A673 (cell line): Measurements from ENCODE around the gene EEFSEC. TPM values are rescaled to one million over a fixed set of nuclear protein-coding genes. Genes with fewer than 3 reads are reported as not detected.

Experiments
- BruUV-seq: library from RNA; stranded (reverse); fragments of 400-500 nt; replicated peaks from 2 replicates; lab custom pipeline; 2021; lab: Mats Ljungman, UMichigan
- CTCF ChIA-PET: fragments of 300-600 bp; sonication (Branson Sonifier 250); formaldehyde crosslinking; loops from one replicate; lab custom pipeline; 2022; ENCODE audit warnings: antibody characterized with exemption; lab: Charles Lee
- POLR2A ChIA-PET: fragments of 300-600 bp; sonication (Branson Sonifier 250); formaldehyde crosslinking; loops from one replicate; lab custom pipeline; 2022; ENCODE audit warnings: antibody characterized with exemption; ENCODE audit not compliant: low non-redundant PET; lab: Charles Lee
- DNase-seq: peaks from one replicate; pipeline ENCODE4 v3.0.0-alpha.2; 2015; ENCODE audit warnings: low spot score
- H3K27ac ChIP-seq: fragments of 200-600 bp; sonication (generic); 2 replicates; pipeline ENCODE4 v1.5.1; 2016; ENCODE audit warnings: mixed run types, low read depth, mild to moderate bottlenecking, mixed read lengths, antibody characterized with exemption, low read length; ENCODE audit not compliant: poor library complexity, severe bottlenecking
- H3K27me3 ChIP-seq: fragments of 200-600 bp; sonication (generic); replicated peaks from 2 replicates; pipeline ENCODE4 v1.6.1; 2017; ENCODE audit warnings: mixed run types, low read depth, mild to moderate bottlenecking, mixed read lengths, antibody characterized with exemption, low read length; ENCODE audit not compliant: insufficient read depth, poor library complexity
- H3K36me3 ChIP-seq: fragments of 200-600 bp; sonication (generic); 2 replicates; pipeline ENCODE4 v1.6.1; 2016; ENCODE audit warnings: mixed run types, mild to moderate bottlenecking, mixed read lengths, antibody characterized with exemption, low read length; ENCODE audit not compliant: insufficient read depth, poor library complexity, severe bottlenecking
- H3K4me1 ChIP-seq: fragments of 200-600 bp; sonication (generic); 2 replicates; pipeline ENCODE4 v1.6.1; 2017; ENCODE audit warnings: mixed run types, mild to moderate bottlenecking, mixed read lengths, antibody characterized with exemption, low read length; ENCODE audit not compliant: insufficient read depth, poor library complexity, severe bottlenecking
- H3K4me3 ChIP-seq: fragments of 200-600 bp; sonication (generic); 2 replicates; pipeline ENCODE4 v1.5.1; 2016; ENCODE audit warnings: low read depth, mixed run types, mild to moderate bottlenecking, mixed read lengths, low read length; ENCODE audit not compliant: poor library complexity, severe bottlenecking
- H3K9me3 ChIP-seq: fragments of 200-600 bp; sonication (generic); 2 replicates; pipeline ENCODE4 v1.6.1; 2016; ENCODE audit warnings: mixed run types, low read depth, mild to moderate bottlenecking, mixed read lengths, antibody characterized with exemption, low read length; ENCODE audit not compliant: poor library complexity, severe bottlenecking
- EZH2 ChIP-seq: fragments of 200-600 bp; sonication (generic); IDR thresholded peaks from 2 replicates; pipeline ENCODE4 v1.6.1; 2017; ENCODE audit warnings: borderline replicate concordance, low read depth, mild to moderate bottlenecking, mixed read lengths, antibody characterized with exemption, low read length; ENCODE audit not compliant: poor library complexity, severe bottlenecking
- intact Hi-C: fragments of 100-400 bp; cut with micrococcal nuclease; formaldehyde crosslinking; loops from one replicate; pipeline ENCODE4 v1.10.0; 2022; ENCODE audit not compliant: unreplicated experiment
- total RNA-seq: library from RNA; stranded (reverse); gene quantifications from 2 replicates; pipeline ENCODE4 v1.2.3, GENCODE V29; 2021
- TF ChIP-seq, protein P1 (sequence below): fragments of 300-800, 200-600 bp; sonication (generic); conservative IDR thresholded peaks from 2 replicates; pipeline ENCODE4 v1.5.1; 2017; ENCODE audit warnings: low read depth, mild to moderate bottlenecking, antibody characterized with exemption, low read length, moderate library complexity, mixed read lengths

The EEFSEC gene
- total RNA-seq, 1 experiment from 2014 or later, result 19.7 TPM

DNA sequence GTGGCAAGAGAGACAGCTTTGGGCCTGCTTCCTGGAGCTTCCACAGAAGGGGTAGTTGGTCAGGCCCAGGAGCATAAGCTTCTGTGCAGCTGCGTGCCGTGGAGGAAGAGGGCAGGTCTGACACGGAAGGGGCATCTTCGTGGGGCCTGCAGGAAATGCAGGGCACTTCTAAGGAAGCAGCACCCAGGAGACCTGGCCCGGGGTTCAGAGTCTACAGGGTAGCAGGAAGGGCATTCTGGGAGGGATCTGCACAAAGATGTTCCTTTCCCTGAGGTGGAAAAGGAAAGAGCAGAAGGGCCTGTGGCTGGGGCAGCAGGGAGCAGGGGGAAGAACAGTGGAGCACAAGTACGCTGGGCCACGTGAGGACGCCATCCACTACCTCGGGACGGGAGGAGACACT, 228.3 kb downstream of the EEFSEC start:
- Histone ChIP-seq H3K4me1 (no peaks in the 10 kb centered on the region), H3K4me3 (no peak overlapping the region), H3K27me3 (no peaks in the 10 kb centered on the region), H3K27ac (no peak overlapping the region), H3K36me3 (no peaks in the 10 kb centered on the region), H3K9me3 (no peaks in the 10 kb centered on the region)
- CTCF ChIA-PET, result no interaction called here
- TF ChIP-seq, protein P1, sequence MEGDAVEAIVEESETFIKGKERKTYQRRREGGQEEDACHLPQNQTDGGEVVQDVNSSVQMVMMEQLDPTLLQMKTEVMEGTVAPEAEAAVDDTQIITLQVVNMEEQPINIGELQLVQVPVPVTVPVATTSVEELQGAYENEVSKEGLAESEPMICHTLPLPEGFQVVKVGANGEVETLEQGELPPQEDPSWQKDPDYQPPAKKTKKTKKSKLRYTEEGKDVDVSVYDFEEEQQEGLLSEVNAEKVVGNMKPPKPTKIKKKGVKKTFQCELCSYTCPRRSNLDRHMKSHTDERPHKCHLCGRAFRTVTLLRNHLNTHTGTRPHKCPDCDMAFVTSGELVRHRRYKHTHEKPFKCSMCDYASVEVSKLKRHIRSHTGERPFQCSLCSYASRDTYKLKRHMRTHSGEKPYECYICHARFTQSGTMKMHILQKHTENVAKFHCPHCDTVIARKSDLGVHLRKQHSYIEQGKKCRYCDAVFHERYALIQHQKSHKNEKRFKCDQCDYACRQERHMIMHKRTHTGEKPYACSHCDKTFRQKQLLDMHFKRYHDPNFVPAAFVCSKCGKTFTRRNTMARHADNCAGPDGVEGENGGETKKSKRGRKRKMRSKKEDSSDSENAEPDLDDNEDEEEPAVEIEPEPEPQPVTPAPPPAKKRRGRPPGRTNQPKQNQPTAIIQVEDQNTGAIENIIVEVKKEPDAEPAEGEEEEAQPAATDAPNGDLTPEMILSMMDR, result no peak
- no peak for TF ChIP-seq EZH2
- intact Hi-C loops, result no loop called here
- no TSS peak for BruUV-seq
- DNase-seq, result no peak
- POLR2A ChIA-PET, result no interaction called here

DNA sequence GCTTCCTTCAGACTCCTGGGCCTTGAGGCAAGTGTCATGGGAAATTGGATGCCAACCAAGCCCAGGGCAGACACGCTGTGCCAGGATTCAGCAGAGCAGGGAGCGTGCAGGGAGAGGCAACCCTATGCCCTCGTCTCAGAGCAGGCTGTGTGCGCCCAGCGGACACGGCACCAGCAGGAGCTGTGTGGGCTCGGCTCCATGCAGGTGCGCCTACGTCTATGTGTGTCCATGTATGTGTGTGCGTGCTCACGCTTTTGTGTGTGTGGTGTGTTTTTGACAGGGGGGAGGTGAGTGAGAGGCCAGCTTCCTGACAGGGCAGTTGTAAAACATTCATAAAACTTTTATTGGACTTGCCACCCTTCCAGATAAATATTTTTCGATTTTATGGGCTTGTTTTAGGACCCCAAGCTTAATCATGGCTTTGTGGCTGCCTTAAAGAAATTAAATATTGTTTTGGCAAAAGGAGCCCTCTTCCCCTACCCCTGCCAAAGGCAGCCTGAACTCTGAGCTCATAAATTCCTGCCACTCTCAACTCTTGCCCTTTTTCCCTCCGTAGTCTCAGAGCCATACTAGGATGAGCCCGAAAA, 229.0 kb downstream of the EEFSEC start:
- Histone ChIP-seq H3K4me3 (no peak overlapping the region), H3K36me3 (no peaks in the 10 kb centered on the region), H3K9me3 (no peaks in the 10 kb centered on the region), H3K4me1 (no peaks in the 10 kb centered on the region), H3K27me3 (no peaks in the 10 kb centered on the region), H3K27ac (no peak overlapping the region)
- intact Hi-C loops, result no loop called here
- TF ChIP-seq, protein P1, result no peak
- no peak for TF ChIP-seq EZH2
- BruUV-seq, result no TSS peak
- ChIA-PET CTCF (no interaction called here), POLR2A (interaction anchor here (0.6 kb wide), 1 partner anchor 66 kb away, joined by 4 read pairs; no protein-coding TSS in a partner anchor)
- DNase-seq, result no peak

DNA sequence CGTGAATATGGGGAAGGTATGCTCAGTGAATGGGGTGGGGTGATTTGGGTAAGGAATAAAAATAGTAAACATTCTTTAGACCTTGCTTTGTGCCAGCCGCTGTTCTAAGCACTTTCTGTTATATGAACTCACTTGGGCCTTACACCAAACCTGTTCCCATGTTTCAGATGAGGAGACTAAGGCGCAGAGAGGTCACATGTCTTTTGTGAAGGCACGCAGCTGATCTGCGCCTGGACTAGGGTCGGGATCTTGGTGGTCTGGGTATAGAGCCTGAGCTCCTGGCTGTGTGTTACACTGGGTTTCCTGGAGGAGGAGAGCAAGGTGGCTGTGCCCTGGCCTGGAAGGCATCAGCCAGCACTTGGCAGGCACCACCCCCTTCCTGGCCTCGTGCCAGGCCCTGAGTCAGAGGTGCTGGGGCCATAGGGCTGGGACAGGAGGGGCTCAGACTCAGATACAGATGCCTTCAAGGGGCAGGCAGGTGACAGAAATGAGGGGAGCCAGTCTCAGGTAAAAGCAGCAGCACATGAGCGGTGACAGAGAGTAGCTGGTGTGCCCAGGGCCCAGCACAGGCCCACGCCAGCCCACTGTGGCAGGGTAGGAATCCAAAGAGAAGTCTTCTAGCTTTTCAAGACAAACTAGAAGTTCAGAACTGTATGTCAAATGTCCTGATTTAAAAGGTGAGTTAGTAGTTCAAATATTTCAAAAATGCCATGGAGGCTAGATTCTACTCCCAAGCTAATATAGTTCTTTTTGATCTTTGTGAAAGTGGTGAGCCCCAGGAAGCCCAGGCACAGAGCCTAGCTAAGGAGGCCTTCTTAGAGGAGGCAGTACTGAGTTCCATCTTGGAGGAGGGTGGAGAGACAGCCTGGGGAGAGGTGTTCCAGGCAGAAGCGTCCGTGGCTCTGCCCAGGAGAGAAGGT, 230.3 kb downstream of the EEFSEC start:
- intact Hi-C loops, result no loop called here
- H3K27ac ChIP-seq, result no peak overlapping the region

More for the DNA sequence above, 230.3 kb downstream of the EEFSEC start:
- Histone ChIP-seq H3K27me3 (no peaks in the 10 kb centered on the region), H3K4me1 (no peaks in the 10 kb centered on the region), H3K9me3 (no peaks in the 10 kb centered on the region), H3K4me3 (no peak overlapping the region), H3K36me3 (no peaks in the 10 kb centered on the region)
- CTCF ChIA-PET, result no interaction called here
- no peak for TF ChIP-seq EZH2
- TF ChIP-seq, protein P1, result no peak
- DNase-seq, result peak; percentile 57
- POLR2A ChIA-PET, result no interaction called here
- no TSS peak for BruUV-seq
